GM18502 (cell line): ENCODE results near the gene FARP1.

ENCODE experiments used
- ATAC-seq: cut with Tn5 transposase; IDR thresholded peaks from one replicate; pipeline ENCODE4 v1.9.1; 2021; ENCODE audit warnings: mild to moderate bottlenecking; ENCODE audit not compliant: unreplicated experiment, poor library complexity

FARP1 gene

GRCh38 chr13:98429081-98429480 is 286.2 kb downstream of the FARP1 start:
- ATAC-seq: no peak

GRCh38 chr13:98429531-98429930 is 286.6 kb downstream of the FARP1 start:
- no peak for ATAC-seq

GRCh38 chr13:98429977-98430736 is 287.3 kb downstream of the FARP1 start:
- ATAC-seq: no peak

GRCh38 chr13:98432638-98433037 is 289.7 kb downstream of the FARP1 start:
- ATAC-seq: no peak

- no peak for ATAC-seq
Measured at GRCh38 chr13:98433654-98434053, 290.8 kb downstream of the FARP1 start.

- no peak for ATAC-seq
Measured at GRCh38 chr13:98434060-98434459, 291.2 kb downstream of the FARP1 start.

GRCh38 chr13:98435376-98435775 is 292.5 kb downstream of the FARP1 start:
- no peak for ATAC-seq

GRCh38 chr13:98436233-98436910 is 293.5 kb downstream of the FARP1 start:
- no peak for ATAC-seq

- no peak for ATAC-seq
Measured at GRCh38 chr13:98438246-98439125, 295.6 kb downstream of the FARP1 start.

- ATAC-seq: no peak
Measured at GRCh38 chr13:98439126-98439828, 296.4 kb downstream of the FARP1 start.

GRCh38 chr13:98439896-98440295 is 297.0 kb downstream of the FARP1 start:
- ATAC-seq: no peak

GRCh38 chr13:98440390-98441055 is 297.6 kb downstream of the FARP1 start:
- ATAC-seq: no peak

GRCh38 chr13:98441056-98441676 is 298.3 kb downstream of the FARP1 start:
- no peak for ATAC-seq

- ATAC-seq: no peak
Measured at GRCh38 chr13:98442391-98443230, 299.7 kb downstream of the FARP1 start.

GRCh38 chr13:98443329-98443728 is 300.4 kb downstream of the FARP1 start:
- no peak for ATAC-seq

GRCh38 chr13:98443800-98444325 is 301.0 kb downstream of the FARP1 start:
- ATAC-seq: no peak

- ATAC-seq: no peak
Measured at GRCh38 chr13:98444381-98444780, 301.5 kb downstream of the FARP1 start.
